Left kidney (tissue), 2 donors: ENCODE measurements around the gene C9. TPM values are rescaled to one million over a fixed set of nuclear protein-coding genes. Genes with fewer than 3 reads are reported as not detected.
"Not testable (repeated sequence)": the region's sequence is repeated elsewhere in the genome, so short reads cannot be mapped to it uniquely, and the experiment has no call there.

Experiments
- DNase-seq: peaks from one replicate; pipeline ENCODE4 v3.0.0-alpha.2; 2013
- polyA plus RNA-seq: library from polyadenylated mRNA; unstranded; fragments of 120-200 nt; gene quantifications from one replicate; pipeline ENCODE4 v1.2.1, GENCODE V29; 2013; ENCODE audit not compliant: insufficient read length

The C9 gene
- polyA plus RNA-seq, 1 donor = 0.37 TPM

- no peak for DNase-seq
Measured at GRCh38 chr5:39331861-39332381, 32.4 kb downstream of the C9 start.

GRCh38 chr5:39328731-39329130 is 35.6 kb downstream of the C9 start:
- DNase-seq = no peak

- DNase-seq = no peak
Measured at GRCh38 chr5:39323542-39323941, 40.8 kb downstream of the C9 start.

- no peak for DNase-seq
Measured at GRCh38 chr5:39319395-39319794, 44.9 kb downstream of the C9 start.

GRCh38 chr5:39316464-39316863 is 47.8 kb downstream of the C9 start:
- DNase-seq = not testable (repeated sequence)

- DNase-seq = no peak
Measured at GRCh38 chr5:39315995-39316394, 48.3 kb downstream of the C9 start.

- DNase-seq = no peak
Measured at GRCh38 chr5:39314591-39314990, 49.7 kb downstream of the C9 start.

GRCh38 chr5:39309534-39309933 is 54.8 kb downstream of the C9 start:
- no peak for DNase-seq

- no peak for DNase-seq
Measured at GRCh38 chr5:39302472-39302871, 61.8 kb downstream of the C9 start.

GRCh38 chr5:39301406-39301805 is 62.9 kb downstream of the C9 start:
- no peak for DNase-seq

- no peak for DNase-seq
Measured at GRCh38 chr5:39299962-39300361, 64.3 kb downstream of the C9 start.

- no peak for DNase-seq
Measured at GRCh38 chr5:39294736-39295135, 69.6 kb downstream of the C9 start.

GRCh38 chr5:39284552-39284951 is 79.7 kb downstream of the C9 start:
- DNase-seq = no peak

GRCh38 chr5:39283231-39283818 is 81.0 kb downstream of the C9 start:
- DNase-seq = peak; percentile 78

GRCh38 chr5:39282561-39282960 is 81.7 kb downstream of the C9 start:
- DNase-seq = no peak

- not testable (repeated sequence) for DNase-seq
Measured at GRCh38 chr5:39275865-39276264, 88.4 kb downstream of the C9 start.

- no peak for DNase-seq
Measured at GRCh38 chr5:39274398-39275085, 89.8 kb downstream of the C9 start.

GRCh38 chr5:39273314-39273954 is 90.9 kb downstream of the C9 start:
- no peak for DNase-seq

- not testable (repeated sequence) for DNase-seq
Measured at GRCh38 chr5:39272869-39273231, 91.4 kb downstream of the C9 start.

GRCh38 chr5:39270225-39270848 is 94.0 kb downstream of the C9 start:
- no peak for DNase-seq

GRCh38 chr5:39267186-39267585 is 97.1 kb downstream of the C9 start:
- DNase-seq = no peak

GRCh38 chr5:39266442-39266841 is 97.9 kb downstream of the C9 start:
- DNase-seq = no peak

- DNase-seq = no peak
Measured at GRCh38 chr5:39264528-39264927, 99.8 kb downstream of the C9 start.
